Thoracic aorta (tissue), 2 donors: ENCODE data around the gene HOTAIR. TPM values are rescaled to one million over a fixed set of nuclear protein-coding genes. Genes with fewer than 3 reads are reported as not detected.
A peak's percentile ranks its signal among the peaks of the same experiment; 100 is the strongest.

Source experiments
- ATAC-seq: fragments of 150-250 bp; one replicate; pipeline ENCODE4 v1.8.0; 2017; ENCODE audit warnings: low read depth; ENCODE audit not compliant: insufficient number of reproducible peaks, low FRiP score
- DNase-seq: peaks from one replicate; pipeline ENCODE4 v3.0.0-alpha.2; 2020; ENCODE audit warnings: low spot score
- H3K27ac ChIP-seq, 2 donors: fragments of 200-600 bp; sonication (generic); 1 replicate in 1 of 2; 2 replicates in 1 of 2; pipeline ENCODE4 v1.5.1; 2016; ENCODE audit warnings: mild to moderate bottlenecking in 2 of 2, moderate library complexity in 2 of 2
- H3K27me3 ChIP-seq: fragments of 200-600 bp; sonication (generic); replicated peaks from 2 replicates; pipeline ENCODE4 v1.6.0; 2016; ENCODE audit warnings: mild to moderate bottlenecking; ENCODE audit not compliant: insufficient read depth
- H3K36me3 ChIP-seq: fragments of 200-600 bp; sonication (generic); one replicate; pipeline ENCODE4 v1.5.1; 2016
- H3K4me1 ChIP-seq, 2 donors: fragments of 200-600 bp; sonication (generic); 1 replicate in 1 of 2; 2 replicates in 1 of 2; pipeline versions ENCODE4 v1.5.1 to v1.6.0; 2016; ENCODE audit warnings: low read depth in 2 of 2, mild to moderate bottlenecking in 1 of 2; ENCODE audit not compliant: control insufficient read depth in 1 of 2
- H3K4me3 ChIP-seq: fragments of 200-600 bp; sonication (generic); 2 replicates; pipeline ENCODE4 v1.5.1; 2016; ENCODE audit warnings: mild to moderate bottlenecking
- H3K9me3 ChIP-seq: fragments of 200-600 bp; sonication (generic); 2 replicates; pipeline ENCODE4 v1.5.1; 2016
- CTCF ChIP-seq: fragments of 200-600 bp; sonication (generic); IDR thresholded peaks from one replicate; pipeline ENCODE4 v1.5.1; 2019; ENCODE audit warnings: antibody characterized with exemption
- total RNA-seq, 2 donors: library from RNA; depleted of rRNA; stranded (reverse); fragments of >200 nt; gene quantifications; one replicate each; pipeline versions ENCODE4 v1.1.0 to v1.2.3, GENCODE V29; 2016

The HOTAIR gene
- total RNA-seq, 2 donors from 2014 or later: not detected

GRCh38 chr12:54015018-54015931 is 40.5 kb upstream of the HOTAIR start:
- no peak overlapping the region for H3K4me3 ChIP-seq
- no peak overlapping the region for H3K27ac ChIP-seq
- no peaks in the 10 kb centered on the region for H3K36me3 ChIP-seq
- ATAC-seq: no peak
- DNase-seq: no peak
- peaks cover 12 to 14% of the 10 kb centered on the region in 2 donors for H3K4me1 ChIP-seq
- H3K27me3 ChIP-seq: no peaks in the 10 kb centered on the region
- TF ChIP-seq CTCF: no peak
- no peaks in the 10 kb centered on the region for H3K9me3 ChIP-seq

GRCh38 chr12:54014377-54015017 is 39.7 kb upstream of the HOTAIR start:
- no peaks in the 10 kb centered on the region for H3K9me3 ChIP-seq
- no peak for TF ChIP-seq CTCF
- no peaks in the 10 kb centered on the region for H3K27me3 ChIP-seq
- H3K36me3 ChIP-seq: no peaks in the 10 kb centered on the region
- peak overlapping the region in 1 of 2 donors; percentile 32 for H3K27ac ChIP-seq
- H3K4me3 ChIP-seq: peak overlapping the region; percentile 31
- no peak for ATAC-seq
- no peak for DNase-seq
- H3K4me1 ChIP-seq: peaks cover 7 to 14% of the 10 kb centered on the region in 2 donors

- no peak for ATAC-seq
- H3K4me1 ChIP-seq: peaks cover 3 to 17% of the 10 kb centered on the region in 2 donors
- TF ChIP-seq CTCF: no peak
- H3K9me3 ChIP-seq: no peaks in the 10 kb centered on the region
- H3K27ac ChIP-seq: no peak overlapping the region
- no peak overlapping the region for H3K4me3 ChIP-seq
- no peaks in the 10 kb centered on the region for H3K36me3 ChIP-seq
- H3K27me3 ChIP-seq: no peaks in the 10 kb centered on the region
- no peak for DNase-seq
Observed at GRCh38 chr12:54012631-54013409, 38.1 kb upstream of the HOTAIR start.

- Histone ChIP-seq H3K27me3 (no peaks in the 10 kb centered on the region), H3K27ac (no peak overlapping the region), H3K4me1 (peaks cover 3 to 17% of the 10 kb centered on the region in 2 donors), H3K4me3 (no peak overlapping the region), H3K36me3 (no peaks in the 10 kb centered on the region), H3K9me3 (no peaks in the 10 kb centered on the region)
- DNase-seq (no peak), ATAC-seq (no peak)
- TF ChIP-seq CTCF: no peak
Observed at GRCh38 chr12:54011665-54012532, 37.1 kb upstream of the HOTAIR start.
